ENCODE results near the gene TIAM1.
A peak's percentile ranks its signal among the peaks of the same experiment; 100 is the strongest.

TIAM1 gene

DNA sequence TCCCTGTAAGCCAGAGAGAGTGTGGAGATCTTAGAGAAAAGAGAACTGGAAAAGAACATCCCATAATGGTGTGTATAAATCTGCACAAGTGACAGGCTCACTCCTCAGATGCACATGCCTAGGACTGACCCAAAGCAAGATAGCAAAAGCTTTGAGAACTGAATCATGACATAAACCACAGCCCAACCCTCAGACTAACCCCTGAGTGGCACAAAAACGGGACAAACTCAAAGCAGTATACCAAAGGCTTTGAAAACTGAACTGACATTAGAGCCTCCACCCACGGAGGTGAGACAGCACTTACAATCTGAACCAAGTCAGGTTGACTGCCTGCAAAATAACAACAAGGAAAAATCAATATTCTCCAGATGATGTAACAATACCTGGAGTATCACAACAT, 70.8 kb downstream of the TIAM1 start:
- Mint-ChIP-seq H3K4me1 (ENCODE audit: low read depth) (peaks cover 22% of the 10 kb centered on the region), H3K27ac (peak overlapping the region; percentile 12), H3K9me3 (no peaks in the 10 kb centered on the region), H3K4me3 (no peak overlapping the region), H3K27me3 (no peaks in the 10 kb centered on the region), H3K36me3 (ENCODE audit: low read depth) (peaks cover 11% of the 10 kb centered on the region)

DNA sequence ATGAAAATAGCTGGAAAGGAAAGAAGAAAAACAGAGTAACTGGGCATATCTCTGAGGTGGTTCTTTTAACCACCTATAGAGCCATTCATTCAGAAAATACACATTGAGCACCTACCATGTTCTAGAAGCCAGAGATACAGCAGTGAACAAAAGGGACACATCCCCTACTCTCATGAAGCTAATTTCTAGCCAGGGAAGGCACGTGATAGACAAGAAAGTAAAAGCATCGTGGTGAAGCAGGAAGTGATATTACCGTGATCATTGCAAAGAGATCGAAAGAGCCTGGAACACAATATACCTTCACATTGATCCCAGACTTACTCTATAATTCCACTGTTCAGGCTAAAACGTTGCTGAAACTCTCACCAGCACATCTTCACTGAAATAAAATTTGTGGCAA, 76.0 kb downstream of the TIAM1 start:
- Mint-ChIP-seq H3K27ac (peak overlapping the region; percentile 42), H3K4me1 (ENCODE audit: low read depth) (peaks cover 42% of the 10 kb centered on the region), H3K36me3 (ENCODE audit: low read depth) (peaks cover 40% of the 10 kb centered on the region), H3K27me3 (no peaks in the 10 kb centered on the region), H3K4me3 (peak overlapping the region; percentile 58), H3K9me3 (no peaks in the 10 kb centered on the region)

DNA sequence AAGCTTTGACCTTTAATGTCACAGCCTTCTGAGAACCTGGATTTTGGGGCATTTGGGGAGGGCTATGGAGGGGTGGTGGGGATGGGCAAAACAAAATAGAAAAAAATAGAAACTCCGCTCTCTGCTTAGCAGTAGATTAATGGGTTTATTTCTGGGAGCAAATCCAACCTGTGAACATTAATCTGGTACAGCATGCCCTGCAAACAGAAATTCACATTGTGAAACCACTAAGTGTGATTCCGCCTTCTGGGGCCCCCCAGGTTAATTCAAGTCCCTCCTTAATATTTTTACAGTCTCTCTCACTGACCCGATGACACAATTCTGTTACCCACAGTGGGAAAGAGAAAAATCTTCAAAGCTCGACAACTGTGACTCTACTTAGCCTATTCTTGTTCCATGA, 76.4 kb downstream of the TIAM1 start:
- H3K9me3 Mint-ChIP-seq = no peaks in the 10 kb centered on the region
- H3K27me3 Mint-ChIP-seq = no peaks in the 10 kb centered on the region
- peak overlapping the region; percentile 42 for H3K27ac Mint-ChIP-seq
- peak overlapping the region; percentile 58 for H3K4me3 Mint-ChIP-seq
- peaks cover 37% of the 10 kb centered on the region for H3K4me1 Mint-ChIP-seq (ENCODE audit: low read depth)
- H3K36me3 Mint-ChIP-seq (ENCODE audit: low read depth) = peaks cover 40% of the 10 kb centered on the region

DNA sequence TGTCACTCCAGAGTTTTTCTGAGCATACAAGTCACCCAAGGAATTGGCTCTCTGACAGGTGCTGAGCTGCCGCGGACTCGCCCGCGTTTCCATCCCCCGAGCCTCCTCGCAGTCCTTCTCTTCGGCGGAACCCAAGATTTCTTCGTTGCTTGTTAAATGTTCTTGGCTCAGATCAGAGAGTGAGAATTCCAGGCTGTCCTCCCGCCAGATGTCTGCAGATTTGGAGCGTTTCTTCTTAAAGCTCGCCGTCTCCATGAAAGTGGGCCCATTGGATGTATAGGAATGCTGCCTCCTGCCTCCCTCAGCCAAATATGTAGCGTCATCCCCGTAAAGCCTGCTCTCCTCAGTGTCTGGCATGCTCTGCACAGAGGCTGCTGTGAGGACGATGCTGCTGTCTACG, 77.8 kb downstream of the TIAM1 start:
- H3K27ac Mint-ChIP-seq = no peak overlapping the region
- H3K27me3 Mint-ChIP-seq = no peaks in the 10 kb centered on the region
- peaks cover 35% of the 10 kb centered on the region for H3K4me1 Mint-ChIP-seq (ENCODE audit: low read depth)
- H3K9me3 Mint-ChIP-seq = no peaks in the 10 kb centered on the region
- peaks cover 40% of the 10 kb centered on the region for H3K36me3 Mint-ChIP-seq (ENCODE audit: low read depth)
- H3K4me3 Mint-ChIP-seq = no peak overlapping the region

DNA sequence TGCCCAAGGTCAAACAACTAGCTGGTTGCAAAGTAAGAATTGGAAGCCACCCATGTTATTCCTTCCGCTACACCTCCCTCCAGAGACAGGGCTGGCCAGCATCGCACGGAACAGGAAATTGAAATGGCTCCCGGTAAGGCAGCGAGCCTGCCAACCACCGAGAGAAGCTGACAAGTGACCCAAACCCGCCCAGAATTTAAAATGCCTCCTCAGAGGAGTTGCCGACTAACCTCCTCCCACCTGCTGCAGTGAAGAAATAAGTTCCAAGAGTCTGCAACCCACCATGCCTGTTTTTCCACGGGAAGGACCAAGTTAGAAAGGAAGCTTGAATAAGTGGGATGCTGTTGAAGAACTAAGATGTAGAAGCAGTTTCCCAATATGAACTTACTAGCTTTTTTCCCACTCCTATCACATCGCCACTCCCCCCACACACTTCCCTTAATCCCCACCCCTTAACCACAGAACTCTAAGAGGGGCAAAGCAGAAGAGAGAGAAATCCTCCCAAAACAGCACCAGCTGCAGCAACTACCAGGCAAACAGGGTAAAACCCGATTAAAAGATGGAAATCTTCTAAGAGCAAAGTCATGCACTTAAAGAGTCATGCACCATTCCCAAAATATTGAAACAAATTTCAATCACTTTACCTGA, 78.6 kb downstream of the TIAM1 start:
- Mint-ChIP-seq H3K36me3 (ENCODE audit: low read depth) (peaks cover 35% of the 10 kb centered on the region), H3K9me3 (no peaks in the 10 kb centered on the region), H3K27ac (peak overlapping the region; percentile 36), H3K4me1 (ENCODE audit: low read depth) (peaks cover 38% of the 10 kb centered on the region), H3K27me3 (no peaks in the 10 kb centered on the region), H3K4me3 (peak overlapping the region; percentile 18)

DNA sequence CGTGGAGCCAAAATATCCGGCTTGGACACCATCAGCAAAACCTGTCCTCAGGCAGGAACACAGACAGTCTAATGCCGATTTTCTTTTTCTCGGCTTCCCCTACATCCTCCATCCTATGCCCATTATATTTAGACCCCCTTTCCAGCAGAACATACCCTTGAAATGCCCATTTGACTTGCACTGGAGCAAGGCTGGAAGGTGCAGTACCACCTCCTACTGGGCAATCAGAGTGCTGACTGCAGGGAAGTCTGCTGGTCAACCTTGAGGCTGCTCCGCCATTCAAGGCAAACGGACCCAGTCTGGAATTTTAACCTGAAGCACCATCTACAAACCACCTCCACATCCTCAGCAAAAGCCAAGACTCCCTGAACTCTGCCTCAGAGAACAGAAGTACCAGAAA, 79.5 kb downstream of the TIAM1 start:
- Mint-ChIP-seq H3K4me1 (ENCODE audit: low read depth) (peaks cover 38% of the 10 kb centered on the region), H3K27ac (no peak overlapping the region), H3K27me3 (no peaks in the 10 kb centered on the region), H3K36me3 (ENCODE audit: low read depth) (peaks cover 35% of the 10 kb centered on the region), H3K9me3 (no peaks in the 10 kb centered on the region), H3K4me3 (no peak overlapping the region)

DNA sequence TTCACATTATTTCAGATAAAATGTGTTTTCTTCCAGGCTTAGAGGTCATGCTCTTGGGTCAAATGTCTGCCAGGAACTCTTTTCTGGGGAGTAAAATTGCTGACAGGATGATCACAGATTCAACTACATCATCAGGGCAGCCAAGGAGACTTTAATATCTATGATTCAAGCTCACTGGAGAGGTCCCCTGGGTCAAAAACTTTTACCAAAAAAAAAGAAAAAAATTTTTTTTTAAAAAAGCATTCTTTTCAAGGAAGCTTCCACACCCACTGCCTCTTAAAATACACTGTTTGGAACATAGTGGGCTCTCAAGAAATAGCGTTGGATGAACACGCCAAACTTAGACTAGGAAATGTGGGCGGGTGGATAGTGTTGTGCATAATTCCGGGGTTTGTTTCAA, 81.3 kb downstream of the TIAM1 start:
- no peaks in the 10 kb centered on the region for H3K9me3 Mint-ChIP-seq
- peaks cover 25% of the 10 kb centered on the region for H3K4me1 Mint-ChIP-seq (ENCODE audit: low read depth)
- peaks cover 35% of the 10 kb centered on the region for H3K36me3 Mint-ChIP-seq (ENCODE audit: low read depth)
- no peak overlapping the region for H3K4me3 Mint-ChIP-seq
- no peaks in the 10 kb centered on the region for H3K27me3 Mint-ChIP-seq
- no peak overlapping the region for H3K27ac Mint-ChIP-seq

DNA sequence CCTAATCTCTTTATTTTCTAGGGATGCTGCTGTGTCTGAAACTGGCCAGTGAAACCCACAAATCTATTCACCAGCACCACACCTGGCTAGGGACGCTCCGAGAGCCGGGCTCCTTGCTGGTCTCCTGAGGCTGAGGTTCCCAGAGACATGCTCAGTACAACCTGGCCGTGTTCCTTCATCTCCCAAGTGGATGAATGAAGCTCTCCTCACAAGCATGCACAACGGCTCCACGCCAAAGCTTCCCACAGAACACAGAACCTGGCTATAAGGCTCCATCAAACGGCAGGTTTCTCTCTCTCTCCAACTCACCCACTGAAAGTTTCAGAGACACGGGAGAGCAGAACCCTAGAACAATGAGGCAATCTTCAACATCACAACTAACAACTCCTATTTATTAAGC, 82.3 kb downstream of the TIAM1 start:
- Mint-ChIP-seq H3K9me3 (no peaks in the 10 kb centered on the region), H3K4me3 (no peak overlapping the region), H3K36me3 (ENCODE audit: low read depth) (peaks cover 31% of the 10 kb centered on the region), H3K4me1 (ENCODE audit: low read depth) (peaks cover 23% of the 10 kb centered on the region), H3K27me3 (no peaks in the 10 kb centered on the region), H3K27ac (no peak overlapping the region)

DNA sequence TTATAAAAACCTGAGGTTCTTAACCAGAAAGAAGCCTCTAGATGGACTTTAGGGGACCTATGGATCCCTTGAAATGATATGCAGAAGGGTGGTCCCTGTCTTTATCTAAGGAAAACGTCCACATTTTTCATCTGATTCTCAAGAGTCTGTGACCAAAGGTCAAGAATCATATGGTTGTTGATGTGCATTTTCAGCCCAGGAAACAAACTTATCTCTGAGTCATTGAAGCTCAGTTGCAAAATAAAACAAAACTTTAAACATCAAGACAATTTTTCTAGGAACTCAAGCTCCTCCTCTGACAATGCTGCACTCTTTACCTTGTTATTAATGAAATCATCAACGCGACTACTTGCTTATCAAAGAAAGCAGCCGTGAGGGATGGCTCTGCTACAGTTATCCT, 83.3 kb downstream of the TIAM1 start:
- H3K4me1 Mint-ChIP-seq (ENCODE audit: low read depth) = peaks cover 13% of the 10 kb centered on the region
- no peak overlapping the region for H3K4me3 Mint-ChIP-seq
- no peak overlapping the region for H3K27ac Mint-ChIP-seq
- H3K9me3 Mint-ChIP-seq = no peaks in the 10 kb centered on the region
- H3K36me3 Mint-ChIP-seq (ENCODE audit: low read depth) = peaks cover 21% of the 10 kb centered on the region
- H3K27me3 Mint-ChIP-seq = no peaks in the 10 kb centered on the region

DNA sequence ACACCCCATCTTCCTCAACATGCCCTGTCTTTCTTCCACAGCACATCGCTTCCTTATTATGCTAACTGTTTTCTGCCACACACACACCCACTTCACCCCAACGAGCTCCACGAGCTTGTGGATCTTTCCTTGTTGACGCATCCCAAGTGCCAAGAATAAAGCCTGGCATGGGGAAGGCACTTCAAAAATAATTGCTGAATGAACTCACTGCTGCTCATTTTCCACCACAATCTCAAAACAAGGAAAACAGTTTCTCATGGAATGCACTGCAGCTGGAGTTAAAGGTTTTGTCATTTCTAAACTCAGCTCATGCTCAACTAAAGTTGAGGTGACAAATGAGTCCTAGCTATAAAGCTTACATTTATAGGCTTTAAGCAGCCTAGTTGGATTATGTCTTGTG, 86.0 kb downstream of the TIAM1 start:
- Mint-ChIP-seq H3K36me3 (ENCODE audit: low read depth) (no peaks in the 10 kb centered on the region), H3K27me3 (no peaks in the 10 kb centered on the region), H3K4me1 (ENCODE audit: low read depth) (peaks cover 3% of the 10 kb centered on the region), H3K27ac (no peak overlapping the region), H3K4me3 (no peak overlapping the region), H3K9me3 (no peaks in the 10 kb centered on the region)

DNA sequence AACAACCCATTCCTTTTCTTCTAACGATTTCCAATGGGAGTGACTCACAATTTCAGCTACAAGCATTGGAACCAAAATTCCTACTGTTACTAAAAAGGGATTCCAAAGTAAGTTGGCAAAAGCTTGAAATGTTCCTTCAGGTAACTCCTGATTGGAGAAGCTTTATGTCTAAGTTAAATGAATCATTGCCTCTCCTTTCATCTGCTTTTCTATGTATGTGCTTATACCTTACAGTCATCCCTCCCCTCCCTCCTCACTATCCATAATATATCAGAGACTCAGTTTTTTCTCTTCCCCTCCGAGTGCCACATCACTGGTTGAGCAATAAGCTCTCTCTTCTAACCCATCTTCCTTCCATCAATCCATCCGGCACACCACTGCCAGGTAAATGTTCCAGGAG, 86.8 kb downstream of the TIAM1 start:
- H3K27me3 Mint-ChIP-seq = no peaks in the 10 kb centered on the region
- H3K4me3 Mint-ChIP-seq = no peak overlapping the region
- no peak overlapping the region for H3K27ac Mint-ChIP-seq
- H3K36me3 Mint-ChIP-seq (ENCODE audit: low read depth) = no peaks in the 10 kb centered on the region
- peaks cover 3% of the 10 kb centered on the region for H3K4me1 Mint-ChIP-seq (ENCODE audit: low read depth)
- H3K9me3 Mint-ChIP-seq = no peaks in the 10 kb centered on the region

DNA sequence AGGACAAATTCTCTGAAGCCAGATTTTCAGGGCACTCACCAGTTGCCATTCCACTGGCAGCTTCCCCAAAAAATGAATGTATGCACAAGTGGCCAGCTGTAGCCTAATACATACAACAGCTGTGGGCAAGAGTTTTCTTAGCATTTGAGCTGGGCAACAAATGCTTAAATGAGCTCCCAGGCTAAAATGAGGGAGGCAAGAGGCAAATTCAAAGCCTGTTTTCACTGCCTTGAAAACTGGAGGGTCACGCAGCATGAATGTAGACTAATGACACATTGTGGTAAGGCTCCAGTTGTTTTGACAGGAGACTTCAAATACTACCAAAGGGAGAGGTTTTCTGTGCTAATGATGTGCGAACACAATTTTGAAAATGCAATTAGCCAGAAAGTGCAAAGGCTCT, 88.2 kb downstream of the TIAM1 start:
- Mint-ChIP-seq H3K4me1 (ENCODE audit: low read depth) (peaks cover under 1% of the 10 kb centered on the region), H3K27me3 (no peaks in the 10 kb centered on the region), H3K27ac (no peak overlapping the region), H3K9me3 (no peaks in the 10 kb centered on the region), H3K4me3 (no peak overlapping the region), H3K36me3 (ENCODE audit: low read depth) (peaks cover 5% of the 10 kb centered on the region)

DNA sequence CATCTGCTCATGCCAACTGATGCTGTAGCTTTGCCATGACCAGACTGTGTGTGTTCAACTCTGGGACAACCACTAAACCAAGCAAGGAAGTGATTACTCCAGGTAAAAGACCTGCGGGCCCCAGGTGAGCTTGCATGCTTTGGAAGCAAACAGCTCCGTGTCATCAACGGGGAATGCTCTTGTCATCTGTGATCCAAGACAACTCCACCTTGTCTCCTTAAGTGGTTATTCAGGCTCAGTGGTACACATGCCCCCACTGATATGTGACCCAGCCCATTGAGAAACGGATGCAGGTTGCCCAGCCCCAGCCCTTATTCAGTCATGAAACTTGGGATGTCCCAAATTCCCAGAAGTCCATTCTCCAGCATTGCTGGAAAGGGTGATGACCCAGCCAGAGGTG, 89.0 kb downstream of the TIAM1 start:
- H3K27ac Mint-ChIP-seq = no peak overlapping the region
- no peaks in the 10 kb centered on the region for H3K9me3 Mint-ChIP-seq
- H3K4me3 Mint-ChIP-seq = no peak overlapping the region
- H3K27me3 Mint-ChIP-seq = no peaks in the 10 kb centered on the region
- peaks cover 6% of the 10 kb centered on the region for H3K36me3 Mint-ChIP-seq (ENCODE audit: low read depth)
- no peaks in the 10 kb centered on the region for H3K4me1 Mint-ChIP-seq (ENCODE audit: low read depth)

DNA sequence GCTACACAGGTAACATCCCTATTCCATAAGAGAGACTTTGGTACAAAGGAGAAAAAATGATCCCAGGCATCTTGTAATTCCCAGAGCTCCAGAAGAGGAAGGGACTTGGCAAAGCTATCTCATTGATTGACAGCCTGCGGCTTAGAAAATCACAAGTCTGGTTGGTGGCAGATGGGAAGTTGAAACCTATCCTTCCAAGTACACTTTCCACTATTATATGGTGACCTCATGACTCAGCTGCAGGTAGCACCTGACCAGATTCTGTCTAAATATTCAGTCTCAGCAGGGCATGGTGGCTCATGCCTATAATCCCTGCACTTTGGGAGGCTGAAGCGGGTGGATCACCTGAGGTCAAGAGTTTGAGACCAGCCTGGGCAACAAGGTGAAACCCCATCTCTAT, 89.9 kb downstream of the TIAM1 start:
- Mint-ChIP-seq H3K27me3 (no peaks in the 10 kb centered on the region), H3K27ac (no peak overlapping the region), H3K4me1 (ENCODE audit: low read depth) (no peaks in the 10 kb centered on the region), H3K36me3 (ENCODE audit: low read depth) (peaks cover 11% of the 10 kb centered on the region), H3K4me3 (no peak overlapping the region), H3K9me3 (no peaks in the 10 kb centered on the region)

DNA sequence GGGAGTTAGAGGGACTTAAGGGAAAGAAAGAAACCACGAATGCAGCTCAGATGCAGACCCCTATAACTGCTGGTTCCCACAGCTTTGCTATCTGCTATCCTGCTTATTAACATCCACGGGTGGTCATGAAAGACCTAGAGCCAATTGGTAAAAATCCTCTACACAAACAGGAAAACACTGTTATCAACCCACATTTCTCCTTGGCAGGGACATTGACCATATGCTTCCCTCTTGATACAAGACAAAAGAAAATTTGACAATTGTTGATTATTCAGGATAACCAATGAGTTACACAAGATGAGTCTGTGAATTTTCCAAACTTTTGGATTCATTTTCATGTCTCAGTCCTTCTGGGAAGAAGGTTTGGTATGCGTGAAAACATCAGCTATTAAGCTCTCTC, 90.4 kb downstream of the TIAM1 start:
- Mint-ChIP-seq H3K27me3 (no peaks in the 10 kb centered on the region), H3K4me1 (ENCODE audit: low read depth) (no peaks in the 10 kb centered on the region), H3K36me3 (ENCODE audit: low read depth) (peaks cover 16% of the 10 kb centered on the region), H3K9me3 (no peaks in the 10 kb centered on the region), H3K27ac (no peak overlapping the region), H3K4me3 (no peak overlapping the region)

DNA sequence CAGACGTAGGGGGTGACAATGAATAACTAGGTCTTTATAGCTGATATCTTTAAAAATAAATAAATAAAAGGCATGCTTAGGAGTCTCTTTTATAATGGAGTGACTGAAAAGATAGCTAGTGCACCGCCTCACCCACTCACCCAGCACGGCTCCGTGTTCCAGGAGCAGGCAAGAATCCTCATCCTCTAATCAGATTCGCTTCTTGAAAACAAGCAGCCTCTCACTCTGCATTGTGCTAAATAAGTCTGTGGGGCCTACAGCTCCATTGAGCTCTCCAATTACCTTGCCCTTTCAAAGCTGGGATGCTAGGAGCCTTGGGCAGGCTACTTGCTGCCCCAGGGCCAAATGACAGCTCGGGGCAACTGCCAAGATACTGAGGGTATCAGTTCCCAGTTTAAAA, 91.5 kb downstream of the TIAM1 start:
- Mint-ChIP-seq H3K9me3 (no peaks in the 10 kb centered on the region), H3K36me3 (ENCODE audit: low read depth) (peaks cover 26% of the 10 kb centered on the region), H3K4me3 (no peak overlapping the region), H3K4me1 (ENCODE audit: low read depth) (no peaks in the 10 kb centered on the region), H3K27ac (no peak overlapping the region), H3K27me3 (no peaks in the 10 kb centered on the region)
